GM12891 (cell line): ENCODE results near the gene UGCG.
A peak's percentile ranks its signal among the peaks of the same experiment; 100 is the strongest.

ENCODE experiments used
- DNase-seq: peaks from one replicate; pipeline ENCODE4 v3.0.0; 2011; ENCODE audit warnings: low spot score; ENCODE audit not compliant: insufficient read length
- FAIRE-seq: peaks from 2 replicates; lab custom pipeline; 2011; peaks lifted over from hg19 to GRCh38; lab: Jason Lieb, UNC
- PAX5 ChIP-seq: IDR thresholded peaks from 2 replicates; pipeline ENCODE4 v1.6.1; 2011; ENCODE audit warnings: low read length, moderate library complexity, mild to moderate bottlenecking; ENCODE audit not compliant: insufficient read depth, severe bottlenecking
- POLR2A ChIP-seq: IDR thresholded peaks from 2 replicates; pipeline ENCODE4 v1.6.1; 2011; ENCODE audit warnings: low read depth, low read length, control low read depth
- POLR2AphosphoS5 ChIP-seq: IDR thresholded peaks from 2 replicates; pipeline ENCODE4 v1.6.1; 2011; ENCODE audit warnings: low read depth, low read length, control low read depth
- POU2F2 ChIP-seq: IDR thresholded peaks from 2 replicates; pipeline ENCODE4 v1.6.1; 2011; ENCODE audit warnings: low read depth, mild to moderate bottlenecking, control low read depth, low read length, moderate library complexity
- SPI1 ChIP-seq: IDR thresholded peaks from 2 replicates; pipeline ENCODE4 v1.6.1; 2011; ENCODE audit warnings: low read depth, low read length, control low read depth
- TAF1 ChIP-seq: IDR thresholded peaks from 2 replicates; pipeline ENCODE4 v1.6.1; 2011; ENCODE audit warnings: low read depth, low read length, control low read depth

The UGCG gene

GRCh38 chr9:111965566-111966019, 69.0 kb downstream of the UGCG start:
- DNase-seq (no peak), FAIRE-seq (no peak)
- TF ChIP-seq TAF1 = no peak
- no peak for TF ChIP-seq PAX5
- no peak for TF ChIP-seq POLR2AphosphoS5
- TF ChIP-seq SPI1 = no peak
- no peak for TF ChIP-seq POU2F2
- no peak for TF ChIP-seq POLR2A

- TF ChIP-seq POLR2A = no peak
- TF ChIP-seq SPI1 = no peak
- TF ChIP-seq POU2F2 = no peak
- no peak for TF ChIP-seq TAF1
- TF ChIP-seq POLR2AphosphoS5 = no peak
- no peak for TF ChIP-seq PAX5
- no peak for FAIRE-seq
- DNase-seq = no peak
These were observed 69.6 kb downstream of the UGCG start for GRCh38 chr9:111966124-111966723.

- TF ChIP-seq TAF1 (no peak), POLR2AphosphoS5 (no peak), PAX5 (no peak), POLR2A (no peak), POU2F2 (no peak), SPI1 (no peak)
- no peak for FAIRE-seq
- DNase-seq = no peak
These were observed 70.3 kb downstream of the UGCG start for GRCh38 chr9:111966861-111967291.

- no peak for TF ChIP-seq POU2F2
- no peak for TF ChIP-seq TAF1
- TF ChIP-seq SPI1 = no peak
- no peak for TF ChIP-seq POLR2A
- no peak for TF ChIP-seq PAX5
- no peak for TF ChIP-seq POLR2AphosphoS5
- no peak for FAIRE-seq
- no peak for DNase-seq
These were observed 71.0 kb downstream of the UGCG start for GRCh38 chr9:111967621-111968020.

DNA sequence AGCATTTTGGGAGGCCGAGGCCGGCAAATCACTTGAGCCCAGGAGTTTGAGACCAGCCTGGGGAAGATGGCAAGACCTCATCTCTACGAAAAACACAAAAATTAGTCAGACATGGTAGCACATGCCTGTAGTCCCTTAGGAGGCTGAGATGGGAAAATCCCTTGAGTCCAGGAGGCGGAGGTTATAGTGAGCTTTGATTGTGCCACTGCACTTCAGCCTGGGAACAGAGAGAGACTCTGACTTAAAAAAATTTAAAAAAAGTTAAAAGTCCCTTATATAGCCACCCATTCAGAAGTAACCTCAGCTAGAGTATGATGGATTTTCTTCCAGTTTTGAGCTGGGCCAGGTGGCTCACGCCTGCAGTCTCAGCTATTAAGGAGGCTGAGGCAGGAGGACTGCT, 72.4 kb downstream of the UGCG start:
- TF ChIP-seq TAF1 (no peak), POU2F2 (no peak), SPI1 (no peak), POLR2A (no peak), POLR2AphosphoS5 (no peak), PAX5 (no peak)
- FAIRE-seq (no peak), DNase-seq (no peak)

- no peak for DNase-seq
- no peak for TF ChIP-seq PAX5
- no peak for TF ChIP-seq POLR2AphosphoS5
- TF ChIP-seq POU2F2 = no peak
- no peak for TF ChIP-seq POLR2A
- TF ChIP-seq TAF1 = no peak
- TF ChIP-seq SPI1 = no peak
- no peak for FAIRE-seq
These were observed 73.0 kb downstream of the UGCG start for GRCh38 chr9:111969622-111970021.

- TF ChIP-seq PAX5 (no peak), SPI1 (no peak), TAF1 (no peak), POU2F2 (no peak), POLR2AphosphoS5 (no peak), POLR2A (no peak)
- no peak for FAIRE-seq
- DNase-seq = no peak
These were observed 74.2 kb downstream of the UGCG start for GRCh38 chr9:111970827-111971226.

DNA sequence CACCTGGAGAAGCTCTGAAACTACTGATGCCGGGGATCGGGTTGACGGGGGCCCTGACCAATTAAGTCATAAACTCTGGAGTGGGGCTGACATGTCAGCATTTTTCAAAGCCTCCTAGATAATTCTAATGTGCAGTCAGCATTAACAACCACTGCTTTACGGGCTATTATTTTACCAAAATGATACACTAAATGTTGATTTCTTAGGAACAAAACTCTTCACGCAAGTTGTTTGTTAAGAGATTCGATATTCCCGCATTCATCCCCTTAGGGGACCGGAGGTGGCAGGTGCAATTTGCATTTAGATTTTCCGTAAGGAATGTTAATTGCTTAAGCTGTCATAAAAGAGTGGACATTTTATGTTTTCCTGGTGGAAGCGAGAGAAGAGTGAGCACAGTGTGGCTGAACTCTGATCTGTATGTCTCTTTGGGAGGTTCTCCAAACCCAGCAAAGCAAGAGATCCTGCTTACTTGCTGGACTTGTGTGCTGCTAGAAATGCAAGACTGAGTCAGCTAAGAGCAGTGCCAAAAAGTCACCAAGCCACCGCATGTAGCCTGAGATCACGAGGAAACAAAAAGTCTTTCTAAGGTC, 77.6 kb downstream of the UGCG start:
- TF ChIP-seq POLR2AphosphoS5 (no peak), POLR2A (no peak), TAF1 (no peak), POU2F2 (no peak), PAX5 (no peak), SPI1 (no peak)
- no peak for FAIRE-seq
- DNase-seq = no peak

- peak; percentile 89 for FAIRE-seq
- DNase-seq = no peak
- TF ChIP-seq POU2F2 = no peak
- TF ChIP-seq PAX5 = no peak
- TF ChIP-seq TAF1 = no peak
- TF ChIP-seq POLR2AphosphoS5 = no peak
- TF ChIP-seq POLR2A = no peak
- no peak for TF ChIP-seq SPI1
These were observed 79.1 kb downstream of the UGCG start for GRCh38 chr9:111975709-111976108.

GRCh38 chr9:111978616-111979015, 82.0 kb downstream of the UGCG start:
- TF ChIP-seq PAX5 (no peak), TAF1 (no peak), POLR2AphosphoS5 (no peak), SPI1 (no peak), POLR2A (no peak), POU2F2 (no peak)
- no peak for FAIRE-seq
- no peak for DNase-seq

- DNase-seq (no peak), FAIRE-seq (no peak)
- TF ChIP-seq PAX5 (no peak), POU2F2 (no peak), TAF1 (no peak), POLR2A (no peak), SPI1 (no peak), POLR2AphosphoS5 (no peak)
These were observed 82.9 kb downstream of the UGCG start for GRCh38 chr9:111979561-111979960.
